ENCODE data around the gene SH2D6. TPM values are rescaled to one million over a fixed set of nuclear protein-coding genes. Genes with fewer than 3 reads are reported as not detected.

SH2D6 gene
- total RNA-seq, 4 donors from 2014 or later = not detected

- no peak for TF ChIP-seq POLR2A (IDR thresholded peaks at IDR 0.05)
- no peak for TF ChIP-seq CTCF (IDR thresholded peaks at IDR 0.05)
- H3K36me3 ChIP-seq = no peaks in the 10 kb centered on the region
- no peak overlapping the region for H3K27ac ChIP-seq
- no peaks in the 10 kb centered on the region for H3K4me1 ChIP-seq
- intact Hi-C loops (cut with DNase I; ENCODE audit: low total_unique reads) = no loop called here
- no peak for DNase-seq
- H3K27me3 ChIP-seq = no peaks in the 10 kb centered on the region
- H3K9me3 ChIP-seq = no peaks in the 10 kb centered on the region
- H3K4me3 ChIP-seq = no peak overlapping the region
Measured at GRCh38 chr2:85462322-85462721, 43.8 kb downstream of the SH2D6 start.

GRCh38 chr2:85468096-85468703, 49.7 kb downstream of the SH2D6 start:
- no peak overlapping the region for H3K27ac ChIP-seq
- H3K9me3 ChIP-seq = no peaks in the 10 kb centered on the region
- DNase-seq = no peak
- no peak overlapping the region for H3K4me3 ChIP-seq
- H3K4me1 ChIP-seq = no peaks in the 10 kb centered on the region
- no peaks in the 10 kb centered on the region for H3K36me3 ChIP-seq
- no peak for TF ChIP-seq CTCF (IDR thresholded peaks at IDR 0.05)
- TF ChIP-seq POLR2A (IDR thresholded peaks at IDR 0.05) = no peak
- intact Hi-C loops (cut with DNase I; ENCODE audit: low total_unique reads) = no loop called here
- H3K27me3 ChIP-seq = no peaks in the 10 kb centered on the region

- no peak for TF ChIP-seq CTCF (IDR thresholded peaks at IDR 0.05)
- no peak for TF ChIP-seq POLR2A (IDR thresholded peaks at IDR 0.05)
- no peak overlapping the region for H3K27ac ChIP-seq
Measured at GRCh38 chr2:85468704-85469349, 50.3 kb downstream of the SH2D6 start.

GRCh38 chr2:85470850-85471800, 52.6 kb downstream of the SH2D6 start:
- H3K4me1 ChIP-seq = no peaks in the 10 kb centered on the region
- TF ChIP-seq CTCF (IDR thresholded peaks at IDR 0.05) (no peak), POLR2A (IDR thresholded peaks at IDR 0.05) (no peak)
- H3K4me3 ChIP-seq = no peak overlapping the region
- no peaks in the 10 kb centered on the region for H3K27me3 ChIP-seq
- no peaks in the 10 kb centered on the region for H3K36me3 ChIP-seq
- DNase-seq = peak in 1 of 2 donors; percentile 30
- H3K9me3 ChIP-seq = no peaks in the 10 kb centered on the region
- no peak overlapping the region for H3K27ac ChIP-seq
- intact Hi-C loops (cut with DNase I; ENCODE audit: low total_unique reads) = no loop called here

More at GRCh38 chr2:85468704-85469349, 50.3 kb downstream of the SH2D6 start:
- no peaks in the 10 kb centered on the region for H3K9me3 ChIP-seq
- intact Hi-C loops (cut with DNase I; ENCODE audit: low total_unique reads) = no loop called here
- no peak overlapping the region for H3K4me3 ChIP-seq
- no peaks in the 10 kb centered on the region for H3K36me3 ChIP-seq
- DNase-seq = no peak
- no peaks in the 10 kb centered on the region for H3K27me3 ChIP-seq
- H3K4me1 ChIP-seq = no peaks in the 10 kb centered on the region
